Activated CD8-positive, alpha-beta T cell treated with anti-CD3 and anti-CD28 coated beads, Interleukin-2, amount 10 ng/mL, durations not matched to agents 7 days and 5 days (primary cell): Measurements from ENCODE around the gene BRD7. TPM values are rescaled to one million over a fixed set of nuclear protein-coding genes. Genes with fewer than 3 reads are reported as not detected.

Source experiments
- ATAC-seq: fragments of 150-1000 bp; cut with Tn5 transposase; one replicate; pipeline ENCODE4 v1.10.0; 2021; ENCODE audit warnings: moderate library complexity
- CTCF ChIA-PET: fragments of 350-600 bp; sonication (Branson Sonifier 250); formaldehyde crosslinking; loops from one replicate; lab custom pipeline; 2021; ENCODE audit warnings: antibody characterized with exemption; lab: Charles Lee
- POLR2A ChIA-PET: fragments of 350-600 bp; sonication (Branson Sonifier 250); formaldehyde crosslinking; loops from one replicate; lab custom pipeline; 2021; ENCODE audit warnings: antibody characterized with exemption; lab: Charles Lee
- DNase-seq: peaks from one replicate; pipeline ENCODE4 v3.0.0-alpha.2; 2020
- H3K27ac Mint-ChIP-seq: one replicate; pipeline ENCODE4 v1.8.0; 2021; ENCODE audit warnings: mild to moderate bottlenecking, mixed read lengths
- H3K27me3 Mint-ChIP-seq: one replicate; pipeline ENCODE4 v1.8.0; 2021; ENCODE audit warnings: low read depth, mixed read lengths
- H3K36me3 Mint-ChIP-seq: one replicate; pipeline ENCODE4 v1.8.0; 2021; ENCODE audit warnings: low read depth, mixed read lengths
- H3K4me1 Mint-ChIP-seq: one replicate; pipeline ENCODE4 v1.8.0; 2021; ENCODE audit warnings: low read depth, mixed read lengths
- H3K4me3 Mint-ChIP-seq: one replicate; pipeline ENCODE4 v1.8.0; 2021; ENCODE audit warnings: mild to moderate bottlenecking, mixed read lengths
- H3K9me3 Mint-ChIP-seq: one replicate; pipeline ENCODE4 v1.8.0; 2022; ENCODE audit warnings: mixed read lengths; ENCODE audit not compliant: insufficient read depth
- total RNA-seq, 2 experiments: library from RNA; stranded (reverse); gene quantifications; one replicate each; pipeline ENCODE4 v1.2.3, GENCODE V29; 2021

BRD7 gene
- 10 to 100 TPM; 88.9 to 90.4 TPM for total RNA-seq

GRCh38 chr16:50368410-50369132 lies at the start of gene BRD7:
Gene BRD7 (minus strand): TSS chr16:50368988. CDS start chr16:50368774, 214 bp downstream.
- Mint-ChIP-seq H3K27me3 (peaks cover 2% of the 10 kb centered on the region), H3K4me3 (peak within 1 kb of the TSS; percentile 82), H3K27ac (peak within 1 kb of the TSS; percentile 93), H3K9me3 (no peaks in the 10 kb centered on the region), H3K4me1 (peaks cover 41% of the 10 kb centered on the region), H3K36me3 (peaks cover 34% of the 10 kb centered on the region)
- DNase-seq (peak; percentile 69), ATAC-seq (peak; percentile 84)
- ChIA-PET POLR2A (interaction anchor here (0.6 to 1.4 kb wide), 3 partner anchors 87 to 344 kb away, joined by 4 to 7 read pairs (median 4); partner anchors contain the start of gene CNEP1R1), CTCF (interaction anchor here (1.0 to 4.3 kb wide), 13 partner anchors 8 to 409 kb away, joined by 5 to 44 read pairs (median 9); partner anchors contain the start of gene CNEP1R1)

- no peaks in the 10 kb centered on the region for H3K4me1 Mint-ChIP-seq
- H3K27ac Mint-ChIP-seq = no peak overlapping the region
- no peaks in the 10 kb centered on the region for H3K36me3 Mint-ChIP-seq
- CTCF ChIA-PET = interaction anchor here (0.9 kb wide), 1 partner anchor 390 kb away, joined by 3 read pairs; no protein-coding TSS in a partner anchor
- H3K9me3 Mint-ChIP-seq = peaks cover 55% of the 10 kb centered on the region
- POLR2A ChIA-PET = no interaction called here
- ATAC-seq = no peak
- peaks cover 8% of the 10 kb centered on the region for H3K27me3 Mint-ChIP-seq
- no peak overlapping the region for H3K4me3 Mint-ChIP-seq
- DNase-seq = no peak
These were observed 47.6 kb upstream of the BRD7 start for GRCh38 chr16:50416388-50416787.

- Mint-ChIP-seq H3K27me3 (peaks cover 6% of the 10 kb centered on the region), H3K4me3 (no peak overlapping the region), H3K9me3 (peaks cover 44% of the 10 kb centered on the region), H3K36me3 (no peaks in the 10 kb centered on the region), H3K4me1 (no peaks in the 10 kb centered on the region), H3K27ac (no peak overlapping the region)
- CTCF ChIA-PET = no interaction called here
- DNase-seq (no peak), ATAC-seq (no peak)
- POLR2A ChIA-PET = no interaction called here
These were observed 45.4 kb upstream of the BRD7 start for GRCh38 chr16:50414152-50414551.

GRCh38 chr16:50411034-50411433 lies 42.2 kb upstream of the BRD7 start:
- no peak for DNase-seq
- Mint-ChIP-seq H3K36me3 (no peaks in the 10 kb centered on the region), H3K27ac (no peak overlapping the region), H3K4me1 (no peaks in the 10 kb centered on the region), H3K4me3 (no peak overlapping the region), H3K9me3 (peaks cover 16% of the 10 kb centered on the region), H3K27me3 (peaks cover 4% of the 10 kb centered on the region)
- ChIA-PET CTCF (no interaction called here), POLR2A (no interaction called here)
- no peak for ATAC-seq

- CTCF ChIA-PET = interaction anchor here (1.4 kb wide), 1 partner anchor 398 kb away, joined by 4 read pairs; no protein-coding TSS in a partner anchor
- ATAC-seq (no peak), DNase-seq (no peak)
- Mint-ChIP-seq H3K36me3 (no peaks in the 10 kb centered on the region), H3K4me1 (no peaks in the 10 kb centered on the region), H3K27me3 (no peaks in the 10 kb centered on the region), H3K27ac (no peak overlapping the region), H3K9me3 (no peaks in the 10 kb centered on the region), H3K4me3 (no peak overlapping the region)
- POLR2A ChIA-PET = no interaction called here
These were observed 39.3 kb upstream of the BRD7 start for GRCh38 chr16:50408001-50408561.

GRCh38 chr16:50407351-50407750 lies 38.6 kb upstream of the BRD7 start:
- POLR2A ChIA-PET = no interaction called here
- no peaks in the 10 kb centered on the region for H3K27me3 Mint-ChIP-seq
- H3K4me3 Mint-ChIP-seq = no peak overlapping the region
- H3K9me3 Mint-ChIP-seq = no peaks in the 10 kb centered on the region
- DNase-seq = no peak
- no peaks in the 10 kb centered on the region for H3K36me3 Mint-ChIP-seq
- no peaks in the 10 kb centered on the region for H3K4me1 Mint-ChIP-seq
- no peak overlapping the region for H3K27ac Mint-ChIP-seq
- CTCF ChIA-PET = no interaction called here
- ATAC-seq = no peak

GRCh38 chr16:50403491-50403890 lies 34.7 kb upstream of the BRD7 start:
- no peaks in the 10 kb centered on the region for H3K9me3 Mint-ChIP-seq
- H3K4me3 Mint-ChIP-seq = no peak overlapping the region
- ATAC-seq = no peak
- ChIA-PET CTCF (interaction anchor here (1.7 kb wide), 1 partner anchor 262 kb away, joined by 4 read pairs; no protein-coding TSS in a partner anchor), POLR2A (no interaction called here)
- no peaks in the 10 kb centered on the region for H3K27me3 Mint-ChIP-seq
- H3K27ac Mint-ChIP-seq = no peak overlapping the region
- no peaks in the 10 kb centered on the region for H3K36me3 Mint-ChIP-seq
- H3K4me1 Mint-ChIP-seq = no peaks in the 10 kb centered on the region
- no peak for DNase-seq

GRCh38 chr16:50402298-50402895 lies 33.6 kb upstream of the BRD7 start:
- ATAC-seq (no peak), DNase-seq (peak; percentile 3)
- ChIA-PET CTCF (no interaction called here), POLR2A (no interaction called here)
- no peaks in the 10 kb centered on the region for H3K4me1 Mint-ChIP-seq
- no peak overlapping the region for H3K4me3 Mint-ChIP-seq
- H3K9me3 Mint-ChIP-seq = no peaks in the 10 kb centered on the region
- H3K27me3 Mint-ChIP-seq = no peaks in the 10 kb centered on the region
- no peak overlapping the region for H3K27ac Mint-ChIP-seq
- H3K36me3 Mint-ChIP-seq = no peaks in the 10 kb centered on the region

GRCh38 chr16:50401355-50401754 lies 32.6 kb upstream of the BRD7 start:
- Mint-ChIP-seq H3K4me1 (no peaks in the 10 kb centered on the region), H3K9me3 (no peaks in the 10 kb centered on the region), H3K27me3 (no peaks in the 10 kb centered on the region), H3K27ac (no peak overlapping the region), H3K36me3 (no peaks in the 10 kb centered on the region), H3K4me3 (no peak overlapping the region)
- ChIA-PET POLR2A (interaction anchor here (0.6 kb wide), 2 partner anchors 224 to 556 kb away, joined by 3 to 5 read pairs; no protein-coding TSS in a partner anchor), CTCF (no interaction called here)
- ATAC-seq (no peak), DNase-seq (peak; percentile 12)

- no peak overlapping the region for H3K4me3 Mint-ChIP-seq
- DNase-seq = no peak
These were observed 32.2 kb upstream of the BRD7 start for GRCh38 chr16:50400967-50401348.

GRCh38 chr16:50400312-50400966 lies 31.7 kb upstream of the BRD7 start:
- ChIA-PET POLR2A (no interaction called here), CTCF (no interaction called here)
- peak; percentile 18 for DNase-seq
- no peaks in the 10 kb centered on the region for H3K9me3 Mint-ChIP-seq
- H3K27me3 Mint-ChIP-seq = no peaks in the 10 kb centered on the region
- H3K4me3 Mint-ChIP-seq = no peak overlapping the region
- H3K27ac Mint-ChIP-seq = no peak overlapping the region
- no peaks in the 10 kb centered on the region for H3K36me3 Mint-ChIP-seq
- H3K4me1 Mint-ChIP-seq = peaks cover 4% of the 10 kb centered on the region
- no peak for ATAC-seq

More at GRCh38 chr16:50400967-50401348, 32.2 kb upstream of the BRD7 start:
- peaks cover under 1% of the 10 kb centered on the region for H3K4me1 Mint-ChIP-seq
- ChIA-PET POLR2A (interaction anchor here (0.6 kb wide), 2 partner anchors 223 to 556 kb away, joined by 3 to 5 read pairs; no protein-coding TSS in a partner anchor), CTCF (no interaction called here)
- no peaks in the 10 kb centered on the region for H3K9me3 Mint-ChIP-seq
- H3K27ac Mint-ChIP-seq = no peak overlapping the region
- no peaks in the 10 kb centered on the region for H3K27me3 Mint-ChIP-seq
- ATAC-seq = no peak
- no peaks in the 10 kb centered on the region for H3K36me3 Mint-ChIP-seq
